Measurements from ENCODE around the gene CAMSAP3.

CAMSAP3 gene

GRCh38 chr19:7612282-7613274, 16.9 kb downstream of the CAMSAP3 start:
- no peak for DNase-seq

- no peak for DNase-seq
Measured at GRCh38 chr19:7614859-7615741, 19.4 kb downstream of the CAMSAP3 start.

- DNase-seq = no peak
Measured at GRCh38 chr19:7617172-7617571, 21.5 kb downstream of the CAMSAP3 start.

GRCh38 chr19:7617735-7618134, 22.1 kb downstream of the CAMSAP3 start:
- DNase-seq = no peak

GRCh38 chr19:7618348-7618747, 22.7 kb downstream of the CAMSAP3 start:
- no peak for DNase-seq

GRCh38 chr19:7618771-7619510, 23.3 kb downstream of the CAMSAP3 start:
- DNase-seq = no peak

GRCh38 chr19:7619671-7620441, 24.2 kb downstream of the CAMSAP3 start:
- no peak for DNase-seq

- no peak for DNase-seq
Measured at GRCh38 chr19:7620442-7621412, 25.1 kb downstream of the CAMSAP3 start.

- DNase-seq = no peak
Measured at GRCh38 chr19:7622933-7623685, 27.4 kb downstream of the CAMSAP3 start.

GRCh38 chr19:7623725-7624603, 28.3 kb downstream of the CAMSAP3 start:
- no peak for DNase-seq

- DNase-seq = no peak
Measured at GRCh38 chr19:7624810-7625209, 29.1 kb downstream of the CAMSAP3 start.

GRCh38 chr19:7625763-7626372, 30.2 kb downstream of the CAMSAP3 start:
- DNase-seq = no peak

GRCh38 chr19:7627166-7627565, 31.5 kb downstream of the CAMSAP3 start:
- DNase-seq = no peak

GRCh38 chr19:7628589-7629311, 33.1 kb downstream of the CAMSAP3 start:
- DNase-seq = peak in 1 of 4 experiments; percentile 12

- DNase-seq = peak; percentile 96 to 99 (median 99)
Measured at GRCh38 chr19:7629347-7630054, 33.8 kb downstream of the CAMSAP3 start, which contains the start of the genes PET100 and XAB2. PET100 (plus strand) TSS chr19:7629793; CDS start chr19:7629834, 41 bp downstream. XAB2 (minus strand) TSS chr19:7629545; CDS start chr19:7629527, 18 bp downstream.

- DNase-seq = no peak
Measured at GRCh38 chr19:7631577-7631976, 35.9 kb downstream of the CAMSAP3 start.
